ENCODE results near the gene MUC21. TPM values are rescaled to one million over a fixed set of nuclear protein-coding genes. Genes with fewer than 3 reads are reported as not detected.
A peak's percentile ranks its signal among the peaks of the same experiment; 100 is the strongest.
"Not testable (repeated sequence)": the region's sequence is repeated elsewhere in the genome, so short reads cannot be mapped to it uniquely, and the experiment has no call there.

The MUC21 gene
- total RNA-seq, 3 donors from 2014 or later = 0.12 TPM; not detected in 2

GRCh38 chr6:30966154-30966553 is 17.4 kb upstream of the MUC21 start:
- Histone ChIP-seq H3K9me3 (no peaks in the 10 kb centered on the region), H3K4me1 (ENCODE audit: low read depth) (no peaks in the 10 kb centered on the region), H3K36me3 (ENCODE audit: low read depth) (no peaks in the 10 kb centered on the region), H3K4me3 (no peak overlapping the region)
- no peak for ATAC-seq
- intact Hi-C loops (cut with DNase I, micrococcal nuclease) = no loop called here
- TF ChIP-seq CTCF (IDR thresholded peaks at IDR 0.05) = no peak
- DNase-seq = no peak

DNA sequence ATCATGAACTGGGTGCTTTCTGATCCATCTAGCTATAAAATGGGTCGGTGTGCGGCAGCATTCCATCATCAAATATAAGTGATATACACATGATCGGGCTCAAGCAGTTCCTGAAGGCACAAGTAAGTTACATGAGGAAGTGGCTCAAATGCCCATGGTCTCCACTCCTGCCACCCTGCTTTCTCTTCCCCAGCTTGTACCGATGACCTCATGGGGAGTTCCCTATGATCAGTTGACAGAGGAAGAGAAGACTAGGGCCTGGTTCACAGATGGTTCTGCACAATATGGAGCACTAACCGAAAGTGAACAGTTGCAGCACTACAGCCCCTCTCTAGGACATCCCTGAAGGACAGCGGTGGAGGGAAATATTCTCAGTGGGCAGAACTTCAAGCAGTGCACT is 14.3 kb upstream of the MUC21 start:
- H3K9me3 ChIP-seq; ATAC-seq; H3K4me3 ChIP-seq; H3K4me1 ChIP-seq (ENCODE audit: low read depth); H3K36me3 ChIP-seq (ENCODE audit: low read depth); intact Hi-C loops (cut with DNase I, micrococcal nuclease): not testable (repeated sequence)
- DNase-seq = peak in 1 of 3 donors; percentile 13

GRCh38 chr6:30970946-30971345 is 12.6 kb upstream of the MUC21 start:
- DNase-seq (no peak), ATAC-seq (no peak)
- no peaks in the 10 kb centered on the region for H3K9me3 ChIP-seq
- TF ChIP-seq CTCF (IDR thresholded peaks at IDR 0.05) = no peak
- no peak overlapping the region for H3K4me3 ChIP-seq
- intact Hi-C loops (cut with DNase I, micrococcal nuclease) = no loop called here
- H3K36me3 ChIP-seq (ENCODE audit: low read depth) = no peaks in the 10 kb centered on the region
- no peaks in the 10 kb centered on the region for H3K4me1 ChIP-seq (ENCODE audit: low read depth)

DNA sequence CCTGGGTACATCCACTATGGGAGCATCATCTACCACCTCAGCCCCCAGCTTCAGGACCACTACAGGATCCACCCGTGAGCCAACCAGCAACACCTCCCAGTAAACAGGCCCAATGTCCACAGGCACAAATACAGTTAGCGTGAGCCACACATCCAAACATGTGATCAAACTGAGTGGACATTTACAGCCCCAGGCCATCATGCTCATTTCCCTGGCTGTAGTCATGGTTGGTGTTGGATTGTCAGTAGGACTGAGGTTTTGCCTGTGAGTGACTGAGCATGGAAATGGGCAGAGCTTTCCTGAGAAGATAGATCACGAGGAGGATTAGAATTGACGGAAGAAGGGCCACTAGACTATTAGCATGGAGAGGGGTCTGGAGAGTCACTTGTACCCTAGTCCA is 10.7 kb upstream of the MUC21 start:
- no peak for TF ChIP-seq CTCF (IDR thresholded peaks at IDR 0.05)
- H3K4me3 ChIP-seq = no peak overlapping the region
- no peak for ATAC-seq
- intact Hi-C loops (cut with DNase I, micrococcal nuclease) = no loop called here
- H3K36me3 ChIP-seq (ENCODE audit: low read depth) = no peaks in the 10 kb centered on the region
- no peaks in the 10 kb centered on the region for H3K4me1 ChIP-seq (ENCODE audit: low read depth)
- no peak for DNase-seq
- no peaks in the 10 kb centered on the region for H3K9me3 ChIP-seq

- no peak for TF ChIP-seq CTCF (IDR thresholded peaks at IDR 0.05)
- Histone ChIP-seq H3K4me1 (ENCODE audit: low read depth) (no peaks in the 10 kb centered on the region), H3K36me3 (ENCODE audit: low read depth) (no peaks in the 10 kb centered on the region), H3K4me3 (no peak overlapping the region), H3K9me3 (no peaks in the 10 kb centered on the region)
- intact Hi-C loops (cut with DNase I, micrococcal nuclease) = no loop called here
- ATAC-seq = no peak
- DNase-seq = no peak
Observed at GRCh38 chr6:30974490-30975252, 8.8 kb upstream of the MUC21 start.

DNA sequence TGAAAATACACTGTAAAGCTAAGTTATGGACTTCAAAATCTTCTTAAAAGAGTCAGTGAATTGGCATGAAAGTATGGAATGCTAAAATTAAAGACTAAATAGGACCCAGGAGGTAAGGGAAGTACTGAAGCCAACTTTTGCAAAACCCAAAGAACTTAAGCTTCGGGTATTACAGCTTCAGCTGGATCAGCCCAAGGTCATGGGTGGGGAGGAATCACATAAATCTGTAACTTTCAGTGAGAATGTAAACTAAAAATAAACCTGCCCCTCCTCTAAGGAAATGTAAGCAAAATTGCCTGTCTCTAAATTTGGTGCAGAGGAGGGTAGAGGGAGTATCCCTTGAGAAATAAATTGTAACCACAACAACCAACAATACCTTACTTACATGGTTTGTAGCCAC is 4.4 kb upstream of the MUC21 start:
- no peak for ATAC-seq
- H3K4me3 ChIP-seq = no peak overlapping the region
- no peak for DNase-seq
- no peaks in the 10 kb centered on the region for H3K4me1 ChIP-seq (ENCODE audit: low read depth)
- H3K9me3 ChIP-seq = no peaks in the 10 kb centered on the region
- intact Hi-C loops (cut with DNase I, micrococcal nuclease) = no loop called here
- no peak for TF ChIP-seq CTCF (IDR thresholded peaks at IDR 0.05)
- no peaks in the 10 kb centered on the region for H3K36me3 ChIP-seq (ENCODE audit: low read depth)

Measured in mucosa of descending colon (tissue), 3 donors.